SW480 (cell line): ENCODE measurements around the gene NBPF20.
A peak's percentile ranks its signal among the peaks of the same experiment; 100 is the strongest.
"Not testable (repeated sequence)": the region's sequence is repeated elsewhere in the genome, so short reads cannot be mapped to it uniquely, and the experiment has no call there.

Source experiments
- DNase-seq: peaks from one replicate; pipeline ENCODE4 v3.0.0-alpha.2; 2016; ENCODE audit warnings: low spot score

Gene NBPF20

DNA sequence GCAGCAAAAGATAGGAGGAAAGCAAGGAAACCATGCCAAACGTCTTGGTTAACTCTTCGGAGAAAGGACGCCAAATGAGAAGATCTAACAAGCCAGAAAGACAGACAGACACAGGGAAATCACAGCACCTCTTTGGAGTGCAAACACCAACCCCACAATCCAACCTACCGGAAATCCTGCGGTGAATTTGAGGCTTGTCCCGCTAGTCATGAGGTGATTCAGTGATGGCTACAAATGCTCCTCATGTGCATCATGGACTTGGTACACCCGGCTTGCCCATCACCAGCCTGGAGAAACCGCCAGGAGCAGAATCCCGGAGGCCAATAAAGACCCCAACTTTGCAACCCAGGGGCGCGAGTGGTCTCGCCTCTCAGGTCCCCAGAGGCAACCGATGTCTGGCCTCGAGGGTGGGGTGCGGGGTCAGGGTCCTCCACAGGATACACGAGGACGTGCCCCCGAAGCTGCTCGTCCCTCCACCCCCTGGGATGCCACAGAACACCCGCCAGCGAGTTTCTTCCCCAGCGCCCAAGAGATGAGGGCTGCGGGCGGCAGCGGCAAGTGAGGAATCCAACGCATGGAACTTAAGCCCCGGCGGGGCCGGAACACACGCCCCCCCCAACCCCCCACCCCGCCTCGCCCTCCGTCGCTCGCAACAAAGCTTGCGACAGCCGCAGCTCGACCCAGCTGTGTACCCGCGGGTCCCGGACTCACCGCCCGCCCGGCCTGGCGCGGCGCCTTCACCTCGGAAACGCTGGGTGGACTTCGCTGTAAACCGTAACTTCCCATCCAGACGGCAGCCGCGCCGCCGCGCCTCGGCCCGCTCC, 579 bp downstream of the NBPF20 start:
- DNase-seq = peak; percentile 55

DNA sequence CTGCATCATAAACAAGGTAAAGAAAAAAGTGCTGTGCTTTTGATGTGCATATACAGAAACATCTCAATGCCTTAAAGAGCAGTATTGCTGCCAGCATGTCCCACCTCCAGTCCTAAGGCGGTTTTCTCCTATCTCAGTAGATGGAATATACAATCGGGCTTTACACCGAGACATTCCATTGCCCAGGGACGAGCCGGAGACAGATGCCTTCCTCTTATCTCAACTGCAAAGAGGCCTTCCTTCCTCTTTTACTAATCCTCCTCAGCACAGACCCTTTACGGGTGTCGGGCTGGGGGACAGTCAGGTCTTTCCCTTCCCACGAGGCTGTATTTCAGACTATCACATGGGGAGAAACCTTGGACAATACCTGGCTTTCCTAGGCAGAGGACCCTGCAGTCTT, 10.3 kb downstream of the NBPF20 start:
- not testable (repeated sequence) for DNase-seq

DNA sequence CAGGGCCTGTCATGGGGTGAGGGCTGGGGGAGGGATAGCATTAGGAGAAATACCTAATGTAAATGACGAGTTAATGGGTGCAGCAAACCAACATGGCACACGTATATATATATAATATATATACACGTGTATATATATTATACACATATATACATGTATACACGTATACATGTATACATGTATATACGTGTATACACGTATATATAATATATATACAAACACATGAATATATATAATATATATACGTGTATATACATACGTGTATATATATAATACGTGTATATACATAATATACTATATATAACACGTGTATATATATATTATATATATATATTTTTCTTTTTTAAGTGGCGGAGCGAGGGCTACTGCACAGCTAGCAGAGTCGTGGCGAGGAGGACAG, 18.1 kb downstream of the NBPF20 start:
- not testable (repeated sequence) for DNase-seq

DNA sequence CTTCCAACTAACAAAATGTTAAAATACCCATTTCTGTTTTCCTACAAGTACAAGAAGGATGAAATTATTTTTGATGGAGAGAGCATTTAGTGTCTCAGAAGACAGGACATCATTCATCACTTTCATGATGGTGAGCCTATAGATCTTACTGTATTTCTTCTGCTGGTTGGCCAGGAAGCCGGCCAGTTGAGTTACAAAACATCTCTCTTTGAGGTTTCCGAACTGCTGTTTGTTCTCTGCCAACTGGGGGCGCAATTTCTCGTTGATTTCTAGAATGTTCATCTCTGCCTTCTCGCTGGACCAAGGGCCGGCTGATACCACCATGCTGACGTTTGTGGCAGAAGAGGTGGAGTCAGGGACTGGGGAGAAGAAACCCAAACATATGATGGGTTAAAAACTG, 20.5 kb downstream of the NBPF20 start:
- DNase-seq = not testable (repeated sequence)

DNA sequence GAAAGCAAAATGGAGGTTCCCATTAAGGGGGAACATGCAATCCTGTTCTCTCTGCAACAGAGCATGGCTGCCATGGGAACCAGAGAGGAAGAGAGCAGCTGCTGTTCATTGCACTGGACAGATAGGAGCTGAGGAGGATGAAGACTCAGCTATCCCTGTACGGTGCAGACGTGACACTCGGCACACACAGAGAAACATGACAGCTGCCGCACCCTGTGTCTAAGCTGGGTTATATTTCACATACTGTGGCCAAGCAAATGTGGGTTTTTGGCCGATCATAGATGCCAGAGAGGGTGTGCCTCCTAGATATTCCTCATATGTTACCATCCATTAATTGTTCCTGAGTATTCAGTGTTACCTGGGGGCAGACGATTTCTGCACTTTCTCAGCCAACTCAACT, 24.7 kb downstream of the NBPF20 start:
- DNase-seq = not testable (repeated sequence)
